T-helper 1 cell (primary cell): ENCODE data around the gene ATP2B3.

ENCODE experiments used
- DNase-seq, 5 donors: peaks; one replicate each; pipeline ENCODE4 v3.0.0-alpha.2; 2012 to 2020
- total RNA-seq, 4 donors: gene quantifications; one replicate each; lab custom pipeline; 2026; lab: John Stamatoyannopoulos, UW

Gene ATP2B3
- total RNA-seq: 0 to 0.12 (median 0) reads per million in 4 donors

DNA sequence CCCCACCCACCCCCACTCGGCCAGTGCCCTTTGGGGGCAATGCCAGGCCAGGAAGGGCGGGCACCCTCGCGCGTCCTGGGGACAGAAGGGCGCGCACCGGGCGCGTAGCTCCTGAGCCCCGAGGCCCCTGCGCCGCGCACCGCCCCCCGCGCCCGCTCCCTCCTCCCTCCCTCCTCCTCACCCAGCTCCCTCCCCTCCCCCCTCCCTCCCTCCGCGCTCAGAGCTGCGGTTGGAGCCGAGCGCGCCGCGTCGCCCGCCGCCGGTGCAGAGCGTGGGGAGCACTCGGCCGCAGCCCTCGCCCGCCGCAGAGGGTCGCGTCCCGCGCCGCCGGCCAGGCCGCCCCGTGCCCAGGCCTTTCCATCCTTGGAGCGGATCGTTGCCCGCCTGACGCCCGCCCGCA, at the start of gene ATP2B3:
Gene ATP2B3, plus strand, starts transcription at position 220 of the 400 bp plus-strand sequence. CDS start 18,606 bp downstream, outside the sequence.
- DNase-seq: no peak

DNA sequence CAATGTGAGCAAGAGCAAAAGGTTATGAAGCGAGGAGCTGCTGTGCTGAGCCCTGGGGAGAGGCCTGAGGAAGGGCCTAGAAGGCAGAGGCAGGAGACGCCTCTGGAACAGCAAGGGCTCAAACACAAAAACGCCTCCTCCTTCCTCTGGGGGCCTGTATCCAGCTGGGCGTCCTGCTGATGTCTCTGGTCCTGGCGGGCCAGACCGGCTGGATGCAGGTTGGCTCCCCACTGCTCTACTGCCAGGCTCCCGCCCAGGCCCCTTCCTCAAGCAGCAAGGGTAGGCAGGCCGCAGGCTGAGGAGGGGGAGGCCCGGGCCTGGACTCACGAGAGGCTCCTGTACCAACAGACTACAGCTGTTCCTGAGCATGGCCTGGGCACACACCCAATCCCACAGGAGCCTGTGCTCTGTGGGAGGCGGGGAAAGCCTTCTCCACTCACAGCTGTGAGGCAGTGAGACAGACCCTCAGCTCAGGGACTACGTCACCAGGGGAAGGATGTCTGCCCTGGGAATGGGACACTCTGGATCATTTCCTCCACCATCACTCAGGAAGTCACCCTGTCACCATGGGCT, 49.3 kb upstream of the ATP2B3 start:
- no peak for DNase-seq

DNA sequence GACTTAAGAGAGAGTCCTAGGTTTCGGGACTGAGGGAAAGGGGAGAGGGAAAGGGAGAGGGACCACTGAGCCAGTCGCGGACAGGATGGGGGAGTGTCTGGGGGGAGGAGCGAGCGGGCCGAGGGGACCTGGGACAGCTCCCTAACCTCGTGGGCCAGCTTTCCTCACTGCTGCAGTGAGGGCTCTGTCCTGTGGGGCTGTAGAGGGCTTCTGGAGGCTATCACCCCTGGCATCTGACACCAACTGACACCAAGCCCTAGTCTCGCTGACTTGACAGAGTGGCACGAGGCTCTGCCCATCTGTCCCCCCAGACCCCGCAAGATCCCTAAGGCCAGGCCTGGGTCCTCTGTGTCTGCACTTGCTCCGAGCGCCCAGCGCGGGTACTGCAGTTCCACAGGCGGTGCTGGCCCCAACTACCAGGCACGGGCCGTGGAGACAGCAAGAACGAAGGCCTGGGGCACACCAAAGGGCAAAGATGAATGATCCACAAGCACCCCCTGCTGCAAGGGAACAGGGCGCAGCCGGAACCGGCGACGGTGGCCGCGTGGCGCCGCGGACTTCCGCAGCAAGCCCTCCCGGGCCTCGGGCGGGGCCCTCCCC, 47.5 kb upstream of the ATP2B3 start:
- DNase-seq: peak in 1 of 5 donors; percentile 8

DNA sequence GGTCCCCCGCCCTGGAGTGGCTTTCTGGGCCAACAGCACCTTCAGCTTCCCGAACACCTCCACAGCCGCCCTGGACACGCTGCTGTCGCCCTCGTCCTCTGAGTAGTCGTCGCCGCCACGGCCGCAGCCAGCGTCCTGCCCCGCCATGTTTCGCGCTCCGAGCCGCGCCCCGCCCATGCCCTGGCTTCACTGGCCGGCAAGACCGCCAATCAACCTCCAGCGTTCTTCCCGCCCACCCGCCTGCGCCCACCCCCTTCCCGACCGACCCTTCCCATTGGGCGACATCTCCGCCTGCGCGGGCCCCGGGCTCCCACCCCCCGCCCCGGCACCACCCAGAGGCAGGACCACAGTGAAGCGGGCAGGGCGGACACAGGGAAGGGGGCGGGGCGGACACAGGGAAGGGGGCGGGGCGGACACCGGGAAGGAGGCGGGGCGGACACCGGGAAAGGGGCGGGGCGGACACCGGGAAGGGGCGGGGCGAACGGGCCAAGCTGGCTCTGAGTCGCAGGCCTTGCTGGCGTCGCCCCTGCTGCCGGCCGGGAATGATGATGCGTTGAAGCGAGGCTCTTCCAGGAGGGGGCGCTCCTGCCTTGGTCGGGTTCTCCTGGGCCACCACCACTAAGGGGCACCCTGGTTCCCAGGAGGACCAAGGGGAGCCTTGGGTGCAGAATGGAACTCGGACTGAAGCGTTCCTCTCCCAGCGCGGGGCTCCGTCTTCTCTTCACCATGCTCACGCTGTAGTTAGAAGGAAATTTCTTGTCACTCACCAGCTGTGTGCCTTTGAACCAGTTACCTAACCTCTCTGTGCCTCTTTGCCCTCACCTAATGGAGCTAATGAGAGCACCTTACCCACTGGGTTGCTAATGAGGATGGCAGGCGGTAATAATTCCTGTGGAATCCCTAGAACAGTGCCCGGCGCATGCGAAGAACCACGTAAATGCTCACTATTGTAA, 46.8 kb upstream of the ATP2B3 start, which contains the start of gene HAUS7:
Gene HAUS7, minus strand, starts transcription at position 166 of the 953 bp plus-strand sequence. Its CDS starts 19 bp downstream, at position 147.
- peak; percentile 80 to 95 (median 83) for DNase-seq

DNA sequence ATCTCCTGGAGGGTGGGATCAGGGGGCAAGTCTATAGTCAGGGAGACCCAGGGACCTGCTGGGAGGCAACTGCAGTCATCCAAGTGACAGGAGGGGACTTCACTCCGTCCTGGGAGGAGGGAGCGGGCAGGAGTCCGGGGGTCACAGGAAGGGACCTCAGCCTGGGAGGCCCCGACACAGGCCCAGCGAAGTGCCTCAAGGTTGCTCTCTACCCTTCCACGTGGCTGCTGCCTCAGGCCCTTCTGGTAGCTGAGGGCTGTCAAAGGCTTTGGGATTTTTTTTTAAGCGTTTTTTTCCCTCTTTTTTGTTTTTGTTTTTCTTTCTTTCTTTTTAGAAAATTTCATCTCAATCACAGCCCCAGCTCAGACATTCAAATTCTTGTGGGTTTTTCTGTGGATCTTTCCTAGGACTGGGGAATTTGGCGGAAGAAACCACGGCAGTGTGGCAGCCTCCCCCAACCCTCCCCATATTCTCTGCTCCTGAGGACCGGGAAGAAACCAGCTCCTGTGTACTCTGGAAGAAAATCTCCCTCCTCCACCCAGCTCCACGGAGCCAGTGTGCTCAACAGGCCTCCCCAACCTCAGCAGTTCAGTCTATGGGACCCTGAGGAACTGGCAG, 45.7 kb upstream of the ATP2B3 start:
- no peak for DNase-seq

DNA sequence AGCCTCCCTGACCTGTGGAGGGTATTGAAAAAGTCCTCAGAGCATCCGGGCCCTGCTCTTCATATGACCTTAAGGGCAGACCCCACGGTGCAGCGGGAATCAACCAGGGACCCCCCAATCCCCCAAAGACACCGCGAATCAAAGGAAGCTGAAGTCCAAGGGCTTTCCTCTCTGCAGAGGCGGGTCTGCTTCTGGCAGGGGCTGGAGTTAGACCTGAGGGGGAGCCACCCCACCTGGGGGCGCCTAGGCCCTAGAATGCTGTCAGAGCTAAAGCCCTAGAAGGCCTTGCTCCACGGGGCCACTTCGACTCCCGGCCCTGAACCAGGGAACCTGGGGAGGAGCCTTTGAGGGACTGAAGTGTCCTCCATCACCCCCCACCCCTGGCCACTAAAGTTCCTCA, 44.3 kb upstream of the ATP2B3 start:
- no peak for DNase-seq

DNA sequence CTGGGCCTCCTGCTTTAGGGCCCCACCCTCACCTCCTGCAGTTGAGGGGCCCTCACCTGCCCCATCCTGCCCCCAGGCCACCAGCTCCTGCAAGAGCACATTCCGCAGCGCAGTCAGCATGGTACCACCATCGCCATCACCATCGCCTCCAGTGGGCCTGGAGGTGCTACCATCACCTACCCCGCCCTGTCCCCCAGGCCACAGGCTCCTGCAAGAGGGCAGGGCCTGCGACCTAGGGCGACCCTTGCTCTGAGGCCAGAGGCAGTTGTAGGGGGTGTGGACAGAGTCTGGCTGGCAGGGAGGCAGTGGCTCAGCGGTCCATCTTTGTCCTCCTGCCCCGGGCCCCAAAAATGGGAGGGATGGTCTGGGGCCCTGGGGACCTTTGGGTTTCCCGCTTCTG, 43.2 kb upstream of the ATP2B3 start:
- DNase-seq: no peak

DNA sequence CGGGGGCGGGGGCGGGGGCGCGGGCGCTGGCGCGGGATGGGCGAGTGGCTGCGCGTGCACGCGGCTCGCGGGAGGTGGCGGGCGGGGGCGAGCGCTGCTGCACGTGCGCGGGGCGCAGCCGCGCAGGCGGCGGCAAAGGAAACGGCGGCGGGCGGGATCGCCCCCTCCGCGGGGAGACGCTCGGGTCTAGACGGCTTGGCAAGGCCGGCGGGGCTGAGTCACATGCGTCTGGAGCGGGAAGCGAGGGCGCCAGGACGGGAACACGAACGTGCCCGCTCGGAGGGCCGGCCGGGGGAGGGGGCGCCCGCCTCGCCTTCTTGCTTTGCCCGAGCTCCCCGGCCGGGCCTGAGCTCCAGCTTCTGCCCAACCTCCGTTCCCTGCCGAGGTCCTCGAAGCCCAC, 42.7 kb upstream of the ATP2B3 start:
- DNase-seq: peak; percentile 8 to 51 (median 21)

DNA sequence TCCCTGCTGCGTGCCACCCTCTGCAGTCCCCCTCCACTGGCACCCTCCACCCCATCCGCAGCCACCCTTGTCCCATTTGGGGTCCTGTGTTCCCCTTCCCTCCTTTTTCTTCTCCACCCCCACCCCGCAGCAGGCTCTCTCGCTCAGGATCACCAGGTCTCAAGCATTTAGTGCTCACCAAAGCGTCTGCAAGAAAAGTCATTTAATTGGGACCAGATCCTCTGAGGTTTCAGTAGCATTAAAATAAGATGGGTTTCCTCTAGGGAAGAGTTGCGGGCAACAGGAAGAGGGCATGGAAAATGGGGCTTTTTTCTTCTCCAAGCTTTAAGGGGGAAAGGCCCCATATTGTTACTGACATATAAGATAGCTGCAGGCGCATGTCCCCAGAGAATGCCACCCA, 42.2 kb upstream of the ATP2B3 start:
- DNase-seq: no peak

DNA sequence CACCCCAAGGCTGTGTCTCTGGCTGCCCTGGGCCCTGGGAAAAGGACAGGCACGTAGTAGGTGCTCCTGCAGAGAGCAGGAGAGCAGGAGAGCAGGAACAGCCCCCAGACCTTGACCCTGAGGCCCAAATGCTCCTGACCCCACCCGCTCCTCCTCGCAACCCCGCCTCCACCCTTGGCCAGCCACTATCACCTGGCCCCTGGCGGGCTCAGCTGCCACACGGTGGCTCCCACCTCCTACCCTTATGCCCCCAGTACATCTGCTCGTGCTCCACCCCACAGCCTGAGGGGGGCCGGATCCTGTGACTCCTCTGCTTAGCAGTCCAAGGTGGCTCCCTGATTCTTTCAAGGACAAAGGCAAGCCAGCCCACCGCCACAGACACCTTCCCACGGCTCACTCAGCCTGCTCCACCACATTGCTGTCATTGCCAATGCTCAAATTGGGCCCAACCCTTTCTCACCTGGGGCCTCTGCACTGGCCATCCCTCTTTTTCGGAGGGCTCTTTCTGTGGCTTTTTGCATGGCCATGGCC, 41.6 kb upstream of the ATP2B3 start:
- no peak for DNase-seq

DNA sequence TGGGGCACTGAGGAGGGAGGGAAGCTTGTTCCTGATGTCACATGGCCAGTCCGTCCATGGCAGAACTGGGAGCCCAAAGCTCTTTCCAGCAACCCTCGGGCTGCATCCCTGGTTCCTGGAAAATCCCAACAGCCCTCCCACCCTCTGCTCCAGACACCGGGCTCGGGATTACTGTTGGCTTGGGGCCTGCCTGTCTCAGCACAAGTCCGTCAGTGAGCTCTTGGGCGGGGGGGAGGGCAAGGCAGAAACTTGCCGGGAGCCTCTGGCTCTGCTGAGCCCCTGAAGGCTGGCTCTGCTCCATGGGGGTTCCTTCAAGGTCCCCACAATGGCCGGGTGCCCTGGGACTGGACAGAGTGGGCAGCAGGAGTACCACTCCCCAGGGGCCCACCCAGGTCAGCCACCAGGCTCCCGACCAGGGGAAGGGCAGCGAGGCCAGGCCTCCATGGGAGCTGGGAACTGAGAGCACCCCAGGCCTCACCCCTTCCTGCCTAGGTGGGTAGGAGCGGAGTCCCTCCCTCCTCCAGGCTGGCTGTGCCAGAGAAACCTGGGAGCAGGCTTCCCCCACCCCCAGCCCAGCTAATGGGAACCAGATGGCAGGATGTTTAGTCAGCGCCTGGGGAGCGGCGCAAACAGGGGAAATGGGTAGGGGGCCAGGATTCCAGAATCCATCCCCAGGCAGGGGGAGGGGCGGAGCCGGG, 40.6 kb upstream of the ATP2B3 start:
- no peak for DNase-seq

DNA sequence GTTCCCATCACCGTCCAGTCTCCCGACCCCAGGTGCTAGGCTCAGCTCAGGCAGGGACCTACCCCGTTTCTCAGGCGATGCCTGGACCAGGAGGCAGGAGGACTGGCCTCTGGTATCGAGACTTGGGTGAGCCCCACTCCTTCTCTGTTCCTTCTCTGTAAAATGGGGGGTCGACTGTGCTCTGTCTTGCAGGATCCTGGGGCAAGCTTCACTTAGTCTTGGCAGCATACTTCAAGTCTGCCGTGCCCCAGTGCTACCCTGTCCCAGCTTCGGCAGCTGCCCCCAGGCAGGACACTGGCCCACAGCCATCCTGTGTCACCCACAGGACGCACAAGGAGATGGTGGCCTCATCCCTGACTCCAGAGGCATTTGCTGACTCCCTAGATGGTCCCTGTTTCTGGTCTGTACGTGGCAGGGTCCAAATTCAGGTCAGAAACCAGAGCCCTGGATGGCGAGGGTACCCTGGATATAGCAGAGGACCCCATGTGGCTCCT, 40.0 kb upstream of the ATP2B3 start:
- DNase-seq: no peak

DNA sequence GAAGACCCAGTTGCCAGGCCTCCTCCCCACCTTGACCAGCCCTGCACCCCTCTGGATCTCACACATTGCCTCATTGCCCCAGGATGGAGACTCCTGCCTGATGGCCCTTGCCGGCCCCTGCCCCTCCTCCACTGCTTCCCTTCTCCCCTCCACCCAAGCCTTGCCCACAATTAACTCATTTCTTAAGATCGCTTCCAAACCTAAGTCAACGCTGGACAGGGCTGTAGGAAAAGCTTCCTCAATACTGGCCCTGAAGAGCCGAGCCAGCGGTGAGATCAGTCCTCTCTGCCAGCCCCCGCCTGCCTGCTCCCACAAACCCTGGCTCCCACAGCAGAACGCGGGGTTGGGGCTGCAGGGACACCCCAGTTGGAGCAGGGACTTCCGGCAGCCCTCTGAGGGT, 39.5 kb upstream of the ATP2B3 start:
- DNase-seq: no peak

DNA sequence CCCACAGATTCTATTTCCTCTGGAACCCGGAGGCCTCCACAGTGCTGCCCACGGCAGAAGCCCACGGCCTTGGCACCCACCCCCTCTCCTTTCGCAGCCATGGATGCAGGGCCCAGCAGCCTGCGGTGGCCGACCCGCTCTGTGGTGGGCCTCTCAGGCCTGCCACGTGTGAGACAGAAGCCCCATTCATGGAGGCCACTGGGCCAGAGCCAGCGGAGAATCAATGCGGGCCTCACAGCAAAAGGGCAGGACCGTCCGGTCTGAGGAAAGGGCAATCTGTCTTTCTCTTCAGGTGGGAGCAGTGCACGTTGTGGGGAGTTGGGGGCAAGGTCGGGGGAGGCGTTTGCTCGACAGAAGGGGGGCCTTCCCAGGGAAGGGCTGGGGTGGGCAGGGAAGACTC, 38.7 kb upstream of the ATP2B3 start:
- no peak for DNase-seq

DNA sequence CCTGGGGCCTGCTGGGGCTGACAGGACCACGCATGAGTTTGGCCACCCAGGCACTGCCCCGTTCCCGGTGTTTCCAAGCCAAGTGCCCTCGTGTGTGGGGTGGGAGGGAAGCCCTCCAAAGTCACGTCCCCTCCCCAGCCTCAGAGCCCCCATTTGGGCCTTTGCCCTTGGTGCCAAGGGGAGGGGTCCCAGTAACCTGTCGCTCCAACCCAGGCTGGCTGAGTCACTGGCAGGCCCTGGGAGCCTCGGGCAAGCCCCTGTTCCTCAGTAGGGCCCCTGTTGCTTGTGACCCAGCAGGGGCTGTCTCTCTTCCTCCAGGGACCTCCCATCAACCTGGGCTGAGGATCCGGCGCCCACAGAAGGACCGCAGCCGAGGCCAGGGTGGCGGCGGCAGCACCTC, 36.4 kb upstream of the ATP2B3 start:
- no peak for DNase-seq

DNA sequence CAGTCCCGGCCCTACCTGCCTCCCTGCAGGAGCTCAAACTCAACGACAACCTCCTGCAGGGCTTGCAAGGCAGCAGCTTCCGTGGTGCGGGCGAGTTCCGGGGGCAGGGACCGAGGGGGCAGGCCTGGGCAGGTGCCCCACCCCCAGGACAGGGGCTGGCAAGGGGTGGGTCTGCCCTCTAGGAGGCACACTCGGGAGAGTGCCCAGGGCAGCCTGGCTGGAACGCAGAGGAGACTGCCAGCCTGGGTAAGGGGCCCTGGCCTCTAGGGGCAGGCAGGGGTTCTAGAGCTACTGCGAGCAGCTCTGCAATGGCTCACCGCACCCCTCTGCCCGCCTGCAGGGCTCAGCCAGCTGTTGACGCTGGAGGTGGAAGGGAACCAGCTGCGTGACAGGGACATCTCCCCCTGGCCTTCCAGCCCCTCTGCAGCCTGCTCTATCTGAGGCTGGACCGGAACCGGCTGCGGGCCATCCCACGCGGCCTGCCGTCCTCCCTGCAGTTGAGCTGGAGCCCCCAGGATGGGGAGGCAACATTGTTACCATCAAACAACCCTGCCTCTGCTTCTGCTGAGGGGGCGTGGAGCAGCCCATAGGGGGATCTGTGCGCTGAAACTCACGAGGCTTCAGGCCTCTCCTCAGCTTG, 34.9 kb upstream of the ATP2B3 start:
- no peak for DNase-seq

DNA sequence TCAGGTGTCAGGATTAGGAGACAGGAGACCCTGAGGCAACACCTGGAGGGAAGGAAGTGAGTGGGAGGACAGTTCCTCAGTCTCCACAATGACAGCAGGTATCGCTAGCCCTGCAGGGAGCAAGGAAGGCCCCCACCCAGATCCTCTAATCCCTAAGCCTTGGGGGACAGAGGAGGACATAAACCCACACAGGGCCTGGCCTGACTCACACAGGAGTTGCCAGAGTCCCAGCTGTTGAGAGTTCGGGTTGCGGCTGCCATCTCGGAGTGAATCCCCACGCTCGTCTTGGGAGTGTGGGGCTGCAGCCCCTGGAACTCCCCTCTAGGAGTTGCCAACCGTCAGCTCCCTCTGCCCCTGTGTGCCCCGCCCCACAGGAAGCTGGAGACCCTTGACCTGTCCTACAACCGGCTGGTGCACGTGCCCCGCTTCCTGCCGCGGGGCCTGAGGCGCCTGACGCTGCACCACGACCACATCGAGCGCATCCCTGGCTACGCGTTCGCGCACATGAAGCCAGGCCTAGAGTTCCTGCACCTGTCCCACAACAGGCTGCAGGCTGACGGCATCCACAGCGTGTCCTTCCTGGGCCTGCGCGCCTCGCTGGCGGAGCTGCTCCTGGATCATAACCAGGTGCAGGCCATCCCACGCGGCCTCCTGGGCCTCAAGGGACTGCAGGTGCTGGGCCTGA, 31.9 kb upstream of the ATP2B3 start:
- no peak for DNase-seq

DNA sequence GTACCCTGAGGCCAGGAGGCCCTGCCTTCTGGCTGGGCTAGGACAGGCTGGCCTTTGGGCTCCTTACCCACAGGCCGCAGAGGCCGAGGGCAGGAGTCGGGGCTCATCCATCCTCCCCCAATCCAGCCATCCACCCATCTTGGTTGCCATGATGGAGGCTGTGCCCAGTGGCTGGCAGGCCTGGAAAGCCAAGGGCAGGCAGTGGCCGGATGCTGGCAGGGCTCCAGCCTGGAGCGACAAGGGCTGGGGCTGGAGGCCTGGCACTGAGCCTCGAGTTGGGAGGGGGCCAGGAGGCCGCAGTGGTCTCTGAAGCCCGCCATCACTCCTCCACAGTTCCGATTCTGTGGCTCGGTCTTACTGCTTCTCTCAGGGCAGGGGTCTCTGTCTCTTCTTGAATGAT, 31.3 kb upstream of the ATP2B3 start:
- no peak for DNase-seq

DNA sequence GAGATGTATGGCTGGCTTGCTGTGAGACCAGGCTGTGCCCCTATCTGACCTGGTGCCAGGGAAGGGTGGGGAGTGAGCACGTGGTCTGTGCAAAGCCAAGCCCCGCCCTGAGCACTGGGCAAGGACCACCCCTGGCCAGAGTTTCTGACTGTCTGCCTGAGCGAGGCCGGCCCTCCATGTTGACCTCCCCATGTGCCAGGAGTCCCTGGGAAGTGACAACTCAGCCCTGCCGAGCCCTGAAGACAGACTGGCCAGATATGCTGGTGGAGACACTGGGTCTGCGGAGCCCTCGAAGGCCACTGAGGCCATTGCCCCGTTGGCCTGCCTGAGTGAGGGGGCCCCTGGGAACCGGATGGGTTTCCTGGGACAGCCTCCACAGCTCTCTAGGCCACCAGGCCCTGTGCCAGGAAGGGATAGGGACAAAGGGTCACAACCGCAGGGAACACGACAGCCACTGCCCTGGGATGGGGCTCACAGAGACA, 29.8 kb upstream of the ATP2B3 start:
- no peak for DNase-seq

DNA sequence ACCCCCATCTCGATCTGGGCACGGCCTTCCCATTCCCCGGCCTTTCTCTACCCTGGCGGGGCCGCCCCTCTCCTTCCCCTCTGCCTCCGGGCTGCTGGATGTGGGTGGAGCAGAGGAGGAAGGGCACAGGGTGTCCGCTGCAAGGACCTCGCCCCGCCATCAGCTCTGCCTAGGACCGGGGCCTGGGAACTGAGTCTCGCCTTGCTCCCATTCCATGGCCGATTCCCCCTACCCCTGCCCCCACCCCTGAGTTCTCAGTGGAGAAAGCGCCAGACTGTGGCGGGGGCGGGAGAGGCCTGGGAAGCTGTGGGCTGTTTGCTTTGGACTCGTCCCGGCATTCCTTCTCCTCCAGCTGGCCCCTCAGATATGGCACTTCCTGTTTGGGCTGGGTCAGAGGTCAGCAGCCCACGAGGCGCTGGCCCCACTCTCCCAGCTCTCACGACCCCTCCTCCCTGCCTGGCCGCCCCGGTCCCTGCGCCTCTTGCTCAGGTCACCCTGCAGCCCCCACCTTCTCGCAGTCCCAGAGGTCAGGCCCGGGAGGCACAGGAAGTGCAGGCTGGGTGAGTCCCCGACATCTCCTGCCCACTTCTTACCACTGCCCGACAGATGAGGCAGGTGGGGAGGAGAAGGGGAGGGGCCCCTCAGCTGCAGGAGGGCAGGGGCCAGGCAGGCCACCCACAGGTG, 29.1 kb upstream of the ATP2B3 start:
- DNase-seq: no peak
